ENCODE data around the gene APLP2. TPM values are rescaled to one million over a fixed set of nuclear protein-coding genes. Genes with fewer than 3 reads are reported as not detected.

Gene APLP2
- total and polyA plus RNA-seq, 2 experiments from 2014 or later: 481 to 485 TPM

DNA sequence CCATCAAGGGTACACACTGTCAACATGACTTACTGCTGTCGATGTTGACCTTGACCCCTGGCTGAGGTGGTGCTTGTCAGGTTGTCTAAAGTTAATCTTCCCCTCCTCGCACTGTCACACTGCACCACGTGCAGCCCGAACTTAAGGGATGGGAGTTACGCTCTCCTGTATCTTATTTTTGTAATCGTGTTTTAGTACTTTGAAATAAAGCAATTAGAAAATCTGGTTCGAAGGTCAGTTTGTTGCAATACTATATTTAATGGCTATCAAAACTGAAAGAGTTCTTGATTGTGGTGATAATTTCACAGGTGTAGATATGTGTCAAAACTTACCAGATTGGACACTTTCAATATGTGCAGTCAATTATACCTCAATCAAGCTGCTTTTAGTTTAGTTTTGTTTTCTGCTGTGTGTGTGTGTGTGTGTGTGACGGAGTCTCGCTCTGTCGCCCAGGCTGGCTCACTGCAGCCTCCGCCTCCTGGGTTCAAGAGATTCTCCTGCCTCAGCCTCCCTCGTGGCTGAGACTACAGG is 79.2 kb downstream of the APLP2 start:
- no peaks in the 10 kb centered on the region for H4K20me1 ChIP-seq (ENCODE audit: insufficient read depth, poor library complexity, severe bottlenecking)
- no peak for DNase-seq (ENCODE audit: low spot score)
- peaks cover 33% of the 10 kb centered on the region for H3K4me1 ChIP-seq (ENCODE audit: insufficient read depth)
- no peaks in the 10 kb centered on the region for H3K27me3 ChIP-seq
- H3K27ac ChIP-seq: no peak overlapping the region
- no peak overlapping the region for H2AFZ ChIP-seq
- no peaks in the 10 kb centered on the region for H3K79me2 ChIP-seq
- H3K36me3 ChIP-seq (replicated peaks; ENCODE audit: insufficient read depth, low read depth): no peaks in the 10 kb centered on the region
- 93% methylated on average over 12 of the region's 12 CpGs for WGBS (ENCODE audit: low lambda C conversion rate, missing lambda C conversion rate)
- no peaks in the 10 kb centered on the region for H3K9me2 ChIP-seq (replicated peaks; ENCODE audit: insufficient read depth)
- H3K9me3 ChIP-seq (ENCODE audit: low read depth): no peaks in the 10 kb centered on the region
- TF ChIP-seq EZH2phosphoT487 (IDR thresholded peaks at IDR 0.05; ENCODE audit: low read depth, severe bottlenecking, unreplicated experiment) (no peak), EZH2 (IDR thresholded peaks at IDR 0.05; ENCODE audit: borderline replicate concordance) (no peak)
- TF ChIP-seq, protein P1, sequence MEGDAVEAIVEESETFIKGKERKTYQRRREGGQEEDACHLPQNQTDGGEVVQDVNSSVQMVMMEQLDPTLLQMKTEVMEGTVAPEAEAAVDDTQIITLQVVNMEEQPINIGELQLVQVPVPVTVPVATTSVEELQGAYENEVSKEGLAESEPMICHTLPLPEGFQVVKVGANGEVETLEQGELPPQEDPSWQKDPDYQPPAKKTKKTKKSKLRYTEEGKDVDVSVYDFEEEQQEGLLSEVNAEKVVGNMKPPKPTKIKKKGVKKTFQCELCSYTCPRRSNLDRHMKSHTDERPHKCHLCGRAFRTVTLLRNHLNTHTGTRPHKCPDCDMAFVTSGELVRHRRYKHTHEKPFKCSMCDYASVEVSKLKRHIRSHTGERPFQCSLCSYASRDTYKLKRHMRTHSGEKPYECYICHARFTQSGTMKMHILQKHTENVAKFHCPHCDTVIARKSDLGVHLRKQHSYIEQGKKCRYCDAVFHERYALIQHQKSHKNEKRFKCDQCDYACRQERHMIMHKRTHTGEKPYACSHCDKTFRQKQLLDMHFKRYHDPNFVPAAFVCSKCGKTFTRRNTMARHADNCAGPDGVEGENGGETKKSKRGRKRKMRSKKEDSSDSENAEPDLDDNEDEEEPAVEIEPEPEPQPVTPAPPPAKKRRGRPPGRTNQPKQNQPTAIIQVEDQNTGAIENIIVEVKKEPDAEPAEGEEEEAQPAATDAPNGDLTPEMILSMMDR (IDR thresholded peaks at IDR 0.05; ENCODE audit: poor library complexity): no peak
- H3K4me3 ChIP-seq: no peak overlapping the region
- no peak overlapping the region for H3K4me2 ChIP-seq

DNA sequence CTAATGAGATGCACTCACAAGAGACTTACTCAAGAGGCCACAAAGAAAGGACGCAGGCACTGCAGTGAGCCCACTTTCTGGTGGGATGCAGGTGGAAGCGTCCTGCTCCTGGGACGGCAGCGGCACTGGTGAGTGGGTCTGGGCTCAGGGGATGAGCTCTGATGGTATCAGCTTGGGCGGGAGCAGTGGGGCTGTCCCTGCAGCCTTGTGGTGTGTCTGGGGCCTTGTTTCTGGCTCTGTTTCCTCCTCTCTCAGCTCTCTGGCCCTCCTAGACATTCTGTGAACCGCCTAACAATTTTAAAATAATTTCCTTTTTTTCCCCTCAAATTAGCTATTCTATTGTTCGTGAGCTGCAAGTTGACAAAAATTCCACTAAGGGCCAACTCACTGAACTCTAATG is 81.1 kb downstream of the APLP2 start:
- Histone ChIP-seq H3K9me3 (ENCODE audit: low read depth) (no peaks in the 10 kb centered on the region), H3K36me3 (replicated peaks; ENCODE audit: insufficient read depth, low read depth) (no peaks in the 10 kb centered on the region), H3K27ac (no peak overlapping the region), H2AFZ (no peak overlapping the region), H3K4me1 (ENCODE audit: insufficient read depth) (peaks cover 14% of the 10 kb centered on the region), H3K9me2 (replicated peaks; ENCODE audit: insufficient read depth) (no peaks in the 10 kb centered on the region), H3K27me3 (no peaks in the 10 kb centered on the region), H3K4me2 (no peak overlapping the region), H3K4me3 (no peak overlapping the region), H3K79me2 (no peaks in the 10 kb centered on the region), H4K20me1 (ENCODE audit: insufficient read depth, poor library complexity, severe bottlenecking) (no peaks in the 10 kb centered on the region)
- no peak for DNase-seq (ENCODE audit: low spot score)
- TF ChIP-seq EZH2phosphoT487 (IDR thresholded peaks at IDR 0.05; ENCODE audit: low read depth, severe bottlenecking, unreplicated experiment): no peak
- no peak for TF ChIP-seq EZH2 (IDR thresholded peaks at IDR 0.05; ENCODE audit: borderline replicate concordance)
- TF ChIP-seq, protein P1 (IDR thresholded peaks at IDR 0.05; ENCODE audit: poor library complexity): no peak
- 97% methylated on average over 7 of the region's 7 CpGs for WGBS (ENCODE audit: low lambda C conversion rate, missing lambda C conversion rate)

DNA sequence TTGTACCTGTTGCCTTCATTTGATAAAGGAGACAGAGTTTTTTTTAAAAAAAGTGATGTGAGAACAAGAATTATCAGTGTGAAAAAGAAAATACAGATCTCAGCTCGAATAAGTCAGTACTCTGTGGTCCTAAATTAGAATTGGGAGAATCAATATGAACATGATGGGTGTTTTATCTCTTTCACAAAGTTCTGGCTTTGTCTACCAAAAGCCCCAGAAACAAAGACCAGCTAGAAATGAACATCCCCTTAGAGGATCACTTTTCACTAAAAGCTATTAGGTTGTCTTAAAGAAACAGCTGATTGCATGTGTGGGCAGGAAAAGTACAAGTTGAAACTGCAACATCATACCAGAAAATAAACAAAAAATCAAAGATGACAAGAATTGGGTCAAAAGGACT is 81.5 kb downstream of the APLP2 start:
- Histone ChIP-seq H3K9me3 (ENCODE audit: low read depth) (no peaks in the 10 kb centered on the region), H3K4me3 (no peak overlapping the region), H4K20me1 (ENCODE audit: insufficient read depth, poor library complexity, severe bottlenecking) (no peaks in the 10 kb centered on the region), H2AFZ (no peak overlapping the region), H3K4me2 (no peak overlapping the region), H3K9me2 (replicated peaks; ENCODE audit: insufficient read depth) (no peaks in the 10 kb centered on the region), H3K27ac (no peak overlapping the region), H3K79me2 (no peaks in the 10 kb centered on the region), H3K36me3 (replicated peaks; ENCODE audit: insufficient read depth, low read depth) (no peaks in the 10 kb centered on the region), H3K27me3 (no peaks in the 10 kb centered on the region), H3K4me1 (ENCODE audit: insufficient read depth) (peaks cover 10% of the 10 kb centered on the region)
- TF ChIP-seq EZH2 (IDR thresholded peaks at IDR 0.05; ENCODE audit: borderline replicate concordance) (no peak), EZH2phosphoT487 (IDR thresholded peaks at IDR 0.05; ENCODE audit: low read depth, severe bottlenecking, unreplicated experiment) (no peak)
- TF ChIP-seq, protein P1 (IDR thresholded peaks at IDR 0.05; ENCODE audit: poor library complexity): no peak
- 100% methylated on average over 1 of the region's 1 CpG for WGBS (ENCODE audit: low lambda C conversion rate, missing lambda C conversion rate)
- DNase-seq (ENCODE audit: low spot score): no peak

All from hepatocyte (in vitro differentiated cells).